Stimulated activated CD4-positive, alpha-beta T cell treated with anti-CD3 and anti-CD28 coated beads, Interleukin-12 subunit alpha, Interleukin-12 subunit beta, amount 100 ng/mL, for 48 hours (primary cell): ENCODE measurements around the gene MRPS35.
"Not testable (repeated sequence)": the region's sequence is repeated elsewhere in the genome, so short reads cannot be mapped to it uniquely, and the experiment has no call there.

Source experiments
- DNase-seq, 3 donors: peaks; one replicate each; pipeline ENCODE4 v3.0.0-alpha.2; 2020; ENCODE audit warnings: low read depth in 2 of 3, low spot score in 1 of 3

MRPS35 gene

GRCh38 chr12:27709212-27709931 is 1.3 kb upstream of the MRPS35 start:
- no peak for DNase-seq

DNA sequence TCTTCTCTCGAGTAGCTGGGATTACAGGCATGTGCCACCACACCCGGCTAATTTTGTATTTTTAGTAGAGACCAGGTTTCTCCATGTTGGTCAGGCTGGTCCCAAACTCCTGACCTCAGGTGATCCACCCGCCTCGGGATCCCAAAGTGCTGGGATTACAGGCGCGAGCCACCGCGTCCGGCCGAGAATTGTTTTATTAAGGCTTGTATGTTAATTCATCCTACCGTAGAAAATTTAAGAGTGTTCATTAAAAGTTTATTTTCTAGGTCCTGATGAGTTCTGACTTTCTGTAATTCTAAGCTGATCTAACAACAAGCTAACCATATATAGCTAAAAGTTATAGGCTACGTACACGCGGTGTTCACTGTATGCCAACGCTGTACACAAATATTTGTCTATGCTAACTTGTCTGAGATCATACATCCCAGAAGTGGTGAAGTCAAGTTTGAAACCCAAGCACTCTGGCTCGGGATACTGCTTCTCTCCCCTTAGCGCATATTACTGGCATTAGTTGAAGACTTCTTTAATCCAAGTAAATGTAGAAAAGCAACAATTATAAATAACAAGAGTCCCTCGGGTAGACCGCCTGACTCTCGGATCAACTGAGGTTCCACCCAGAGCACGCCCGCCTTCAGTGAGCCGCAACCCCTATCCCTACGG is 570 bp upstream of the MRPS35 start:
- DNase-seq = no peak

GRCh38 chr12:27711317-27711682 is 668 bp downstream of the MRPS35 start:
- peak in 1 of 3 donors; percentile 1 for DNase-seq

DNA sequence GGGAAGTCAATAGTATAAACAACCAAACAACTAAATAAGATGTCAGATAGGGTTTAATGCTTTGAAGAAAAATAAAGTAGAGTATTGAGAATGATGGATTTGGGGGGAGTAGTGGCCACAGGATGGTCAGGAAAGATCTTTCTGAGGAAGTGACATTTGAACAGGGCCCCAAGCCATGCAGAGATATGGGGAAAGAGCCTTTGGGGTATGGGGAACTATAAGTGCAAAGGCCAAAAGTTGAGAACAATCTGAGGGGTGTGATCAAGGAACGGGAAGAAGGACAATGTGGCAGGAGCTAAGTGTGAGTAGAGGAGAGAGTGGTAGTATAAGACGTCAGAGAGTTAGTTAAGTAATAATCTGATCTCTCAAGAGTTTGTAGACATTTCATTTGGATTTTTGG is 1.3 kb downstream of the MRPS35 start:
- DNase-seq = no peak

- DNase-seq = no peak
Measured at GRCh38 chr12:27723212-27723611, 12.6 kb downstream of the MRPS35 start.

DNA sequence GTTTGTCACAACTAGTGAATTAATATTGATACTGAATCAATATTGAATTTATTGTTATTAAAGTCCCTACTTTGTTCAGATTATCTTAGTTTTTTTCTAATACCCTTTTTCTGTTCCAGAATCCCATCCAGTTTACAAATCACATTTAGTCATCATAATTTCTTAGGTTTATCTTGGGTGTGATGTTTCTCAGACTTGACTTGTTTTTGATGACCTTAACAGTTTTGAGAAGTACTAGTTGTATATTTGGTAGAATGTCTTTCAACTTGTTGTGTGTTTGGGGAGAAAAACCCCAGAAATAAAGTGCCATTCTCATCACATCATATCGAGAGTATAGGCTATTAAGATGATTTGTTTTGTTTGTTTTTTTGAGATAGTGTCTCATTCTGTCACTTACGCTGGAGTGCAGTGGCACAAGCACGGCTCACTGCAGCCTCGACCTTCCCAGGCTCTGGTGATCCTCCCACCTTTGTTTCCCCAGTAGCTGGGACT is 19.5 kb downstream of the MRPS35 start:
- no peak for DNase-seq

DNA sequence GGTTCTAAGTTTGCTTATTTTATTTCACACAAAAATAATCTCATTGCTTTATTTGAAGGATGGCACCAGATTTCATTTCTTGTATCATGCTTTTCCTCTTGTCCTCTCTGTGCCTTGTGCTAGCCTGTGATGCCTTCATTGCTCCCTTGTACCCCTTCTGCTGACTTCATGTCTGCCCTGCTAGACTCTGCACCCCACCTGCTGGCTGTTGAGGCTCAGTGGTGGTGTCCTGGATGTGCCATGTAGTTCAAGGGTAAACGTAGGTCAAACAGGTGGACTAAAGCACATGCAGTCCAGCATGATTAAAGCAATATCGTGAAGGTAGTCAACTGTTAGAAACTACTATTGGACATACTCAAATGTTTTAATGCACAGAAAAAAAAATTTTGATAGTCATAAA is 21.6 kb downstream of the MRPS35 start:
- no peak for DNase-seq

- DNase-seq = peak in 1 of 3 donors; percentile 12
Measured at GRCh38 chr12:27733052-27733656, 22.5 kb downstream of the MRPS35 start.

GRCh38 chr12:27733791-27734190 is 23.2 kb downstream of the MRPS35 start:
- DNase-seq = no peak

- DNase-seq = not testable (repeated sequence)
Measured at GRCh38 chr12:27734321-27734720, 23.7 kb downstream of the MRPS35 start.

- no peak for DNase-seq
Measured at GRCh38 chr12:27743601-27744000, 33.0 kb downstream of the MRPS35 start.

DNA sequence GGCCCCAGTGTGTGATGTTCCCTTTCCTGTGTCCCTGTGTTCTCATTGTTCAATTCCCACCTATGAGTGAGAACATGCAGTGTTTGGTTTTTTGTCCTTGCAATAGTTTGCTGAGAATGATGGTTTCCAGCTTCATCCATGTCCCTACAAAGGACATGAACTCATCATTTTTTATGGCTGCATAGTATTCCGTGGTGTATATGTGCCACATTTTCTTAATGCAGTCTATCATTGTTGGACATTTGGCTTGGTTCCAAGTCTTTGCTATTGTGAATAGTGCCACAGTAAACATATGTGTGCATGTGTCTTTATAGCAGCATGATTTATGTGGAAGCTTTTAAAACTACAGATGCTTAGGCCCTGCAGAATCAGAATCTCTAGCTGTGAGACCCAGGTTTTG is 35.1 kb downstream of the MRPS35 start:
- DNase-seq = not testable (repeated sequence)

DNA sequence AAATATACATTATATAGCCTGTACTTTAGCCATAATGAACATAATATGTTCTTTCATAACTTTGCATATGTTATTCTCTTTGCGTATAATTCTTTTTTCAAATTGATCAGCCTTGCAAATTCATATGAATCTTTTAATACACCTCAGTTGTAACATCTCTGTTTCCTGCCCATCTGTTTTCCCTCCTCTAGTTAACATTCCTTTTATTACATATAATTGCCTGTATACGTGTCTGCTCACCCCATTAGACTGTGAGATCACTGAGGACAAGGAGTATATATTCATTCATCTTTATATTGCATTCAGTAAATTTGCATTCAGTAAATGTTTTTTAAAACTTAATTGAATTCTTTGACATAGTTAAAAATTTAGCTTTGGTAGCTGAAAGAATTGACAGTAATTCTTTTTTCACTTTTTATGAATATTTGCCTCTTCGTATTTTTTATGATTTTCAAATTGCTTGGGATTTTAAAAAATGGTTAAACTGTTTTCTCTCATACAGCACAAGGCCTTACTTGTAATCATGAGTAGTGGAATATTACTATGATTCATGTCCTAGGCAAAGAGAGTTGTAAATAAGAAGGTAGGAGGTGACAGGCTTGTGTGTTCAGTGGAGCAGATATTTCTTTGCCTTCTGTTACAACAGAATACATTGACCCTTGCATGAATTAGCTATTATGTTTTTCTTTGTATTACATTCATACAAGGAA is 36.6 kb downstream of the MRPS35 start:
- no peak for DNase-seq

DNA sequence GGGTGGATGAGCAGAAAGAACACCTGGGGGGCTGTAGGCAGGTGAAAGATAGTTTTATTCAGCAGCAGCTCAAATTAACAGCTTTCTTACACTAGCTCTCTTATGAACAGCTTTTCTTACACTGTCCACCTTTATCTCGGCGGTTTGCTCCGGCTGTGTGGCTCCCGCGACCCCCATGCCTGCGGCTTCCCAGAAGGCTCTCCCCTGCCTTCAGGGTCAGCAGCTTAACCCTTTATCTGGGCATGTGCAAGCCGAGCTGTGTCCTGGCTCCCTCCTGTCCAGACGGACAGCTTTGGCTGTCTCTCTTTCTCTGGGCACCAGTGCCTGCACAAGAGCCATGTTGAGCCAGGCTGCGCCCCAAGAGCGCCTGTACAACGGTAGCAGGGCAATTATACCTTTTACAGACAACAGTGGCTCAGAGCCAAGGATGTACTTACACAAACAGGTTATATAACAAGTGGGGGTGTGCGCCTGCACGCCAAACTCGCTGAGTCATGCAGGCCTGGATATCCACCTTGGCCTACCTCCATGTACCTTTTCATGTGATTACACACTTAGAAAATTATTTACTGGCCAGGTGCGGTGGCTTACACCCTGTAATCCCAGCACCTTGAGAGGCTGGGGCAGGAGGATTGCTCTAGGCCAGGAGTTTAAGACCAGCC is 40.9 kb downstream of the MRPS35 start:
- no peak for DNase-seq

DNA sequence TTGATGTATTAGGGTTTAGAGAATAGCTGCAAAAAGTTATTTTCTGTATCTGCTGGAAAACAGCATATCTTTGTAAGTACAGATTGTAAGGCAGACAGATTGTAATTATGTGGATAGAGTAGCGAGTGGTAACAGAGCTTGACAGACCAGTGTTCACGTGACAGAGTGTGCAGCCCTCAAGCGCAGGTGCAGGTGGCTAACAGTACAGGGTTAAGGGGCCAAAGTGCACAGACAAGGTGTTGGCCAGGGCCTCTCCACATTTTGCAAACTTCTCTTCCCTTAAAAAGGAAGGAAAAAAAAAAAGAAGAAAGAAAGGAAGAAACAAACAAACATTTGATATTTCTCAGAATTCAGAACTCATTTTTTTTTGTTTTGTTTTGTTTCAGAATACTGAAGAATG is 44.2 kb downstream of the MRPS35 start:
- DNase-seq = no peak

GRCh38 chr12:27756670-27757195 is 46.1 kb downstream of the MRPS35 start:
- no peak for DNase-seq

- peak in 1 of 3 donors; percentile 8 for DNase-seq
Measured at GRCh38 chr12:27762757-27763156, 52.1 kb downstream of the MRPS35 start.

- DNase-seq = no peak
Measured at GRCh38 chr12:27766587-27766986, 56.0 kb downstream of the MRPS35 start.

DNA sequence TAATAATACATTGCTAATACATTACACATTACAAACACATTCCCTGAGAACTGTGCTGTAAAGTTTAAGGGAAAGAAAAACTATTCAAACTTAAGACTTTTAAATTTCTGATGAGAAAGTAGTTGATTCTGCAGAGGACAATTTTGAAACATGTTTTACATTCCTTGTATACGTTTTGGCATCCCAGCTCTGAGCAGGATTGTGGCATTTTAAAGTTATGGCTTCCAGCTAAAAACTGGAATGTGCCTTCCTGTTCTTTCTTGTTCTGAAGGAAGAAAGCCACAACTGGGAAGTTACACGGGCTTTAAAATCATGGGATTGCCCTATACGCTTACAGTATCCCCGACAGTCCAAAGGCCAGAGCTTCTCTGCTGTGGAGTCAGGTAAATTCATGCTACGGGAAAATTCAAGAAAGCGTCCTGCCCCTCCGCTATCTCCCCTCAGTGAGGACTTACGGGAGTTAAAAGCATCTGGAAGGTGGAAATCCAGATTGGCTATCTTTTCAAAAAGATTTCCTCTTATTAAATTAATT is 58.6 kb downstream of the MRPS35 start:
- DNase-seq = no peak

GRCh38 chr12:27771481-27772327 is 61.1 kb downstream of the MRPS35 start:
- DNase-seq = no peak
